CD14-positive monocyte (primary cell): Measurements from ENCODE around the gene ACSS3. TPM values are rescaled to one million over a fixed set of nuclear protein-coding genes. Genes with fewer than 3 reads are reported as not detected.

Experiments used
- DNase-seq, 3 donors: peaks; one replicate each; pipeline ENCODE4 v3.0.0-alpha.2; 2011 to 2022
- H2AFZ ChIP-seq: 2 replicates; pipeline ENCODE4 v1.6.0; 2012; ENCODE audit warnings: mild to moderate bottlenecking, low read depth, low read length, inconsistent platforms; ENCODE audit not compliant: insufficient read depth, poor library complexity, severe bottlenecking
- H3K27ac ChIP-seq, 2 donors: 1 replicate in 1 of 2; 2 replicates in 1 of 2; pipeline ENCODE4 v1.5.1; 2012 to 2013; ENCODE audit warnings: low read length in 2 of 2, control low read depth in 1 of 2, inconsistent platforms in 1 of 2, low read depth in 1 of 2, mild to moderate bottlenecking in 1 of 2
- H3K27me3 ChIP-seq, 2 donors: one replicate each; pipeline versions ENCODE4 v1.6.0 to v1.6.1; 2011 to 2013; ENCODE audit warnings: low read length in 2 of 2; ENCODE audit not compliant: control insufficient read depth in 2 of 2, insufficient read depth in 2 of 2
- H3K36me3 ChIP-seq, 2 donors: replicated peaks in 1 of 2; 1 replicate in 1 of 2; 2 replicates in 1 of 2; pipeline versions ENCODE4 v1.5.1 to v1.6.1; 2012 to 2013; ENCODE audit warnings: low read length in 2 of 2, control low read depth in 1 of 2, inconsistent platforms in 1 of 2, mild to moderate bottlenecking in 1 of 2; ENCODE audit not compliant: insufficient read depth in 2 of 2, control insufficient read depth in 1 of 2
- H3K4me1 ChIP-seq, 2 donors: 1 replicate in 1 of 2; 2 replicates in 1 of 2; pipeline versions ENCODE4 v1.5.1 to v1.6.1; 2012 to 2013; ENCODE audit warnings: low read length in 2 of 2, control low read depth in 1 of 2, inconsistent platforms in 1 of 2, mild to moderate bottlenecking in 1 of 2, moderate library complexity in 1 of 2; ENCODE audit not compliant: insufficient read depth in 2 of 2, control insufficient read depth in 1 of 2
- H3K4me2 ChIP-seq: replicated peaks from 2 replicates; pipeline ENCODE3; 2012; ENCODE audit warnings: low read length, moderate library complexity, mild to moderate bottlenecking; ENCODE audit not compliant: poor library complexity, severe bottlenecking; ENCODE audit errors: extremely low read depth
- H3K4me3 ChIP-seq, 3 experiments: fragments of 200-600 bp in 1 of 3; sonication (generic) in 1 of 3; replicated peaks in 1 of 3; 1 replicate in 2 of 3; 2 replicates in 1 of 3; pipeline ENCODE4 v1.5.1; 2011 to 2013; ENCODE audit warnings: low read length in 3 of 3, mild to moderate bottlenecking in 3 of 3, control low read depth in 2 of 3, low read depth in 2 of 3, inconsistent platforms in 1 of 3, moderate library complexity in 1 of 3
- H3K79me2 ChIP-seq: 2 replicates; pipeline ENCODE4 v1.6.0; 2012; ENCODE audit warnings: mild to moderate bottlenecking, control low read depth, inconsistent platforms, low read length, moderate library complexity; ENCODE audit not compliant: insufficient read depth
- H3K9ac ChIP-seq: 2 replicates; pipeline ENCODE4 v1.6.0; 2017; ENCODE audit warnings: low read length, mild to moderate bottlenecking; ENCODE audit not compliant: insufficient read depth, poor library complexity, severe bottlenecking
- H3K9me3 ChIP-seq, 2 donors: replicated peaks in 1 of 2; 1 replicate in 1 of 2; 2 replicates in 1 of 2; pipeline versions ENCODE4 v1.5.1 to v1.6.1; 2012 to 2013; ENCODE audit warnings: low read length in 2 of 2, control low read depth in 1 of 2; ENCODE audit not compliant: control insufficient read depth in 1 of 2, insufficient read depth in 1 of 2
- H4K20me1 ChIP-seq: 2 replicates; pipeline ENCODE4 v1.6.0; 2012; ENCODE audit warnings: mild to moderate bottlenecking, low read length, control low read depth, moderate library complexity; ENCODE audit not compliant: insufficient read depth
- H3K27ac Mint-ChIP-seq, 7 donors: one replicate each; pipeline ENCODE4 v1.8.0; 2020; ENCODE audit warnings: mild to moderate bottlenecking in 7 of 7, mixed read lengths in 7 of 7, moderate library complexity in 6 of 7, inconsistent platforms in 2 of 7
- H3K27me3 Mint-ChIP-seq, 3 donors: one replicate each; pipeline ENCODE4 v1.8.0; 2021 to 2022; ENCODE audit warnings: low read depth in 3 of 3, mild to moderate bottlenecking in 3 of 3, mixed read lengths in 3 of 3, moderate library complexity in 3 of 3, inconsistent platforms in 1 of 3
- H3K36me3 Mint-ChIP-seq, 2 donors: one replicate each; pipeline ENCODE4 v1.8.0; 2020; ENCODE audit warnings: mixed read lengths in 2 of 2, inconsistent platforms in 1 of 2, mild to moderate bottlenecking in 1 of 2
- H3K4me1 Mint-ChIP-seq: one replicate; pipeline ENCODE4 v1.8.0; 2020; ENCODE audit warnings: mild to moderate bottlenecking, mixed read lengths
- H3K4me3 Mint-ChIP-seq, 2 donors: one replicate each; pipeline ENCODE4 v1.8.0; 2020; ENCODE audit warnings: mild to moderate bottlenecking in 2 of 2, mixed read lengths in 2 of 2, moderate library complexity in 1 of 2
- H3K9me3 Mint-ChIP-seq, 7 donors: one replicate each; pipeline ENCODE4 v1.8.0; 2020 to 2022; ENCODE audit warnings: mixed read lengths in 7 of 7, mild to moderate bottlenecking in 6 of 7, moderate library complexity in 6 of 7, inconsistent platforms in 2 of 7
- CTCF ChIP-seq: fragments of 200-600 bp; IDR thresholded peaks from one replicate; pipeline ENCODE4 v1.8.0; 2022; ENCODE audit warnings: antibody characterized with exemption, mild to moderate bottlenecking
- WGBS: methylation state at CpG from one replicate; pipeline ENCODE4 v1.1.5; 2013; ENCODE audit warnings: missing lambda C conversion rate; ENCODE audit not compliant: insufficient coverage; 5-methylcytosine and 5-hydroxymethylcytosine counted together
- intact Hi-C, 2 donors: fragments of 100-400 bp; cut with micrococcal nuclease; formaldehyde crosslinking; loops; one replicate each; pipeline versions ENCODE4 v1.15.0 to v1.15.1; 2023
- polyA plus RNA-seq, 3 donors: library from polyadenylated mRNA; depleted of rRNA in 1 of 3; unstranded in 2 of 3; stranded (reverse) in 1 of 3; fragments of 300-500 nt in 2 of 3; fragments of >200 nt in 1 of 3; fragmentation: Illumina TruSeq in 2 of 3; gene quantifications; 1 replicate in 2 of 3; 2 replicates in 1 of 3; pipeline ENCODE4 v1.2.3, GENCODE V29; 2012 to 2021

The ACSS3 gene
- polyA plus RNA-seq, 3 donors: 0.09 to 0.16 TPM; not detected in 1

DNA sequence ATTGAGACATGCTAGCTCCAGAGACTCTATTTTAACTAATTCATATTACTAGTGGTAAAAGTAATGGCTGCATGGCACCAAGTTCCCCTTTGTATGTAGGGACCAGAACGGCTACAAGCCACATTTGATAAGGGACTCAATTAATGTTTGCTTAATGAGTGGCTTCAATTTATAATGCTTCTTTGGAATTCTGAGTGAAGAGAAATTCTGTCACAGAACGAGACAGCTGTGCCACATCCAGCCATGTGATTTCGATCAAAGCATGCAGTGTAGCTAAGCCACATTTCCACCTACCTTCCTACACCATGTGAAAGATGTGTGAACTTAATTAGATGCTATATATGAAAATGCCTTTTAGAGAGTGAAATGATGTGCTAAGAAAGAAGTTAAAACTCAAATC, 217.4 kb downstream of the ACSS3 start:
- H3K4me2 ChIP-seq: no peak overlapping the region
- intact Hi-C loops: no loop called here

DNA sequence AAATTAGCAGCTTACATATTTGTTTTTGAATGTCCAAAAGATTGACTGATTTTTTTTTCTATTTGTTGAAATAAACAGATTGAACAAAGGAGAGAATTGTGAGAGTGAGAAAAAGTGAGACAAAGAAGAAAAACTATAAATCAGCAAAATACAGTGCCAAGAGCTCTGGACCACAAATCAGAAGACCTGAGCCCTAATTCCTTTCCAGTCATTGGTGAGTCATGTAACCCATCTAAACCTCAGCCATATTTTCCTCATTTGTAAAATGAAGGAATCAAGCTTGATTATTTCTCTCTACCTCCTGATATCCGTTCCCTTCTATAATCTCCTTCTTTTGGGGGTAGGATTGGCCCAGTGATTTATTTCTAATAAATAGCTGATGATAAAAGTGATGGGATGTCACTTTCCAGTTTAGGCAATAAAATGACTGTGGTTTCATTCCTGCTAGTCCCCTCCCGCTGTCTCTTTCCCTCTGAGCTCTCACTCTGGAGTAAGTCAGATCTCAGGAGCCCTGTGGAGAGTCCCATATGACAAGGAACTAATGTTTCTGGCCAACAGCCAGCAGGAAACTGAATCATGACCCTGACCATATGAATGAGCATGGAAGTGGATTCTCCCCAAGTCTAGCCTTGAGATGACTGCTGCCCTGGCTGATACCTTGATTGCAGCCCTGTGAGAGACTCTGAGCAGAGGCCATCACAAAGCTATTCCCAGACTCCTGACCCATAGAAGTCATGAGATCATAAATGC, 218.9 kb downstream of the ACSS3 start:
- H4K20me1 ChIP-seq: no peaks in the 10 kb centered on the region

More for the DNA sequence above, 217.4 kb downstream of the ACSS3 start:
- Mint-ChIP-seq H3K9me3 (peaks cover 0 to 1% (median 0%) of the 10 kb centered on the region in 7 donors), H3K4me3 (no peak overlapping the region), H3K27ac (no peak overlapping the region), H3K36me3 (no peaks in the 10 kb centered on the region), H3K27me3 (peaks cover 0 to 2% (median 0%) of the 10 kb centered on the region in 3 donors), H3K4me1 (no peaks in the 10 kb centered on the region)
- H3K4me3 ChIP-seq: no peak overlapping the region
- no peaks in the 10 kb centered on the region for H3K27me3 ChIP-seq
- H3K9me3 ChIP-seq: peaks cover 0 to 4% of the 10 kb centered on the region in 2 donors
- H3K27ac ChIP-seq: no peak overlapping the region
- TF ChIP-seq CTCF: no peak
- WGBS: no CpG with 5 or more reads among the region's 3 CpGs
- H3K79me2 ChIP-seq: no peaks in the 10 kb centered on the region
- no peak overlapping the region for H2AFZ ChIP-seq
- no peaks in the 10 kb centered on the region for H4K20me1 ChIP-seq
- no peak overlapping the region for H3K9ac ChIP-seq
- no peak for DNase-seq
- no peaks in the 10 kb centered on the region for H3K36me3 ChIP-seq
- no peaks in the 10 kb centered on the region for H3K4me1 ChIP-seq

More for the DNA sequence above, 218.9 kb downstream of the ACSS3 start:
- Mint-ChIP-seq H3K4me1 (no peaks in the 10 kb centered on the region), H3K4me3 (no peak overlapping the region), H3K9me3 (peaks cover 0 to 1% (median 0%) of the 10 kb centered on the region in 7 donors), H3K36me3 (no peaks in the 10 kb centered on the region), H3K27me3 (peaks cover 0 to 2% (median 0%) of the 10 kb centered on the region in 3 donors), H3K27ac (no peak overlapping the region)
- no peaks in the 10 kb centered on the region for H3K27me3 ChIP-seq
- H3K4me3 ChIP-seq: no peak overlapping the region
- no peak overlapping the region for H2AFZ ChIP-seq
- H3K9me3 ChIP-seq: peaks cover 0 to 4% of the 10 kb centered on the region in 2 donors
- intact Hi-C loops: no loop called here
- DNase-seq: no peak
- H3K9ac ChIP-seq: no peak overlapping the region
- 60% methylated on average over 1 of the region's 2 CpGs for WGBS
- no peak for TF ChIP-seq CTCF
- no peaks in the 10 kb centered on the region for H3K36me3 ChIP-seq
- no peak overlapping the region for H3K27ac ChIP-seq
- H3K4me2 ChIP-seq: no peak overlapping the region
- H3K79me2 ChIP-seq: no peaks in the 10 kb centered on the region
- H3K4me1 ChIP-seq: no peaks in the 10 kb centered on the region
